ENCODE measurements around the gene CXorf49B. TPM values are rescaled to one million over a fixed set of nuclear protein-coding genes. Genes with fewer than 3 reads are reported as not detected.

Gene CXorf49B
- total and polyA plus RNA-seq, 4 donors = not detected

GRCh38 chrX:71815906-71816156, 52.7 kb downstream of the CXorf49B start:
- no peak for TF ChIP-seq CTCF (IDR thresholded peaks at IDR 0.05; ENCODE audit: control extremely low read depth, extremely low read depth)
- Histone ChIP-seq H3K27ac (ENCODE audit: low read depth in 1 of 2, low read length in 1 of 2) (no peak overlapping the region), H3K4me1 (ENCODE audit: control insufficient read depth in 5 of 5, insufficient read depth in 5 of 5, low read length in 5 of 5) (peaks cover 0 to 4% (median 0%) of the 10 kb centered on the region in 5 donors), H3K9me3 (ENCODE audit: control insufficient read depth in 4 of 4, insufficient read depth in 3 of 4, low read length in 3 of 4) (peaks cover 0 to 4% (median 0%) of the 10 kb centered on the region in 4 donors), H3K36me3 (ENCODE audit: control insufficient read depth in 4 of 4, insufficient read depth in 4 of 4, low read length in 4 of 4) (no peaks in the 10 kb centered on the region), H3K9ac (ENCODE audit: insufficient read depth in 1 of 2, low read length in 2 of 2) (no peak overlapping the region), H3K4me3 (no peak overlapping the region), H3K27me3 (ENCODE audit: control insufficient read depth in 3 of 3, insufficient read depth in 3 of 3, low read length in 2 of 3) (no peaks in the 10 kb centered on the region)
- ATAC-seq (ENCODE audit: insufficient read depth, low FRiP score) = no peak
- WGBS, 2 donors = 46 to 55% methylated on average over 2 of the region's 2 CpGs
- no peak for DNase-seq

Small RNA genes lying within 50 kb of the gene (small RNA-seq; reads per million reads assigned to genes)
- gene BX276092.1 (ENCODE audit: low replicate concordance) (not detected), gene BX276092.6 (ENCODE audit: low replicate concordance) (not detected), gene BX276092.8 (ENCODE audit: low replicate concordance) (not detected)

Other genes starting within 250 kb of the CXorf49B start
- gene OGT, start 230.2 kb upstream of the CXorf49B start, total RNA-seq = 100 to 1,000 TPM in 1 of 2 donors, 10 to 100 TPM in 1; 91.3 to 385 TPM
- 10 to 100 TPM; 32.3 to 54.2 TPM for gene OGT, start 230.2 kb upstream of the CXorf49B start, polyA plus RNA-seq
- 1 to 10 TPM; 2.2 to 3.7 TPM for gene GCNA, start 184.9 kb upstream of the CXorf49B start, total RNA-seq
- 1 to 10 TPM in 1 of 2 donors, under 1 TPM in 1; 0.92 to 1.5 TPM for gene GCNA, start 184.9 kb upstream of the CXorf49B start, polyA plus RNA-seq
- gene CXCR3, start 144.8 kb upstream of the CXorf49B start, total RNA-seq = under 1 TPM; 0.40 to 0.74 TPM
- under 1 TPM; 0.62 to 0.87 TPM for gene CXCR3, start 144.8 kb upstream of the CXorf49B start, polyA plus RNA-seq
- not detected for gene CXorf49, start 45.1 kb upstream of the CXorf49B start, total RNA-seq
- gene CXorf49, start 45.1 kb upstream of the CXorf49B start, polyA plus RNA-seq = not detected
- gene NHSL2, start 147.5 kb downstream of the CXorf49B start, total RNA-seq = 1 to 10 TPM; 7.5 to 9.9 TPM
- gene NHSL2, start 147.5 kb downstream of the CXorf49B start, polyA plus RNA-seq = 1 to 10 TPM; 1.4 to 2.0 TPM